Kidney epithelial cell (primary cell): ENCODE results near the gene BTBD16. TPM values are rescaled to one million over a fixed set of nuclear protein-coding genes. Genes with fewer than 3 reads are reported as not detected.

Experiments used
- DNase-seq: peaks from one replicate; pipeline ENCODE4 v3.0.0-alpha.2; 2010; ENCODE audit warnings: low read depth
- H3K27me3 ChIP-seq: 2 replicates; pipeline ENCODE4 v1.6.0; 2011; ENCODE audit warnings: low read length; ENCODE audit not compliant: control insufficient read depth, insufficient read depth
- H3K36me3 ChIP-seq: 2 replicates; pipeline ENCODE4 v1.5.1; 2011; ENCODE audit warnings: low read length; ENCODE audit not compliant: control insufficient read depth, insufficient read depth
- H3K4me3 ChIP-seq: 2 replicates; pipeline ENCODE4 v1.5.1; 2011; ENCODE audit warnings: low read depth, mild to moderate bottlenecking, control low read depth, low read length
- CTCF ChIP-seq: IDR thresholded peaks from 2 replicates; pipeline ENCODE4 v1.5.1; 2011; ENCODE audit warnings: mild to moderate bottlenecking, moderate library complexity, low read length, control low read depth, inconsistent platforms; ENCODE audit not compliant: insufficient read depth, poor library complexity, severe bottlenecking
- total RNA-seq: library from RNA; depleted of rRNA; stranded (reverse); fragments of >200 nt; gene quantifications from 2 replicates; pipeline ENCODE4 v1.2.3, GENCODE V29; 2015

Gene BTBD16
- total RNA-seq, 1 donor from 2014 or later: 2.0 TPM

- no peak overlapping the region for H3K4me3 ChIP-seq
Observed at GRCh38 chr10:122294511-122295450, 23.7 kb downstream of the BTBD16 start.

GRCh38 chr10:122295451-122295809 lies 24.3 kb downstream of the BTBD16 start:
- no peak for DNase-seq
- no peak overlapping the region for H3K4me3 ChIP-seq
- H3K27me3 ChIP-seq: no peaks in the 10 kb centered on the region
- no peaks in the 10 kb centered on the region for H3K36me3 ChIP-seq
- TF ChIP-seq CTCF: no peak

More at GRCh38 chr10:122294511-122295450, 23.7 kb downstream of the BTBD16 start:
- TF ChIP-seq CTCF: no peak
- Histone ChIP-seq H3K36me3 (no peaks in the 10 kb centered on the region), H3K27me3 (no peaks in the 10 kb centered on the region)
- no peak for DNase-seq

GRCh38 chr10:122296363-122297120 lies 25.4 kb downstream of the BTBD16 start:
- no peak for TF ChIP-seq CTCF
- no peak overlapping the region for H3K4me3 ChIP-seq
- H3K27me3 ChIP-seq: no peaks in the 10 kb centered on the region
- H3K36me3 ChIP-seq: no peaks in the 10 kb centered on the region
- peak; percentile 31 for DNase-seq

- TF ChIP-seq CTCF: no peak
- no peaks in the 10 kb centered on the region for H3K27me3 ChIP-seq
Observed at GRCh38 chr10:122297583-122297982, 26.5 kb downstream of the BTBD16 start.

GRCh38 chr10:122298206-122298597 lies 27.1 kb downstream of the BTBD16 start:
- no peaks in the 10 kb centered on the region for H3K36me3 ChIP-seq
- no peak for TF ChIP-seq CTCF
- DNase-seq: no peak
- no peaks in the 10 kb centered on the region for H3K27me3 ChIP-seq
- H3K4me3 ChIP-seq: no peak overlapping the region

More at GRCh38 chr10:122297583-122297982, 26.5 kb downstream of the BTBD16 start:
- no peak overlapping the region for H3K4me3 ChIP-seq
- DNase-seq: no peak
- H3K36me3 ChIP-seq: no peaks in the 10 kb centered on the region
